Breast epithelium (tissue), 4 donors: Measurements from ENCODE around the gene MAD1L1. TPM values are rescaled to one million over a fixed set of nuclear protein-coding genes. Genes with fewer than 3 reads are reported as not detected.

Experiments
- DNase-seq, 2 donors: peaks; one replicate each; pipeline ENCODE4 v3.0.0-alpha.2; 2019; ENCODE audit warnings: low spot score in 2 of 2
- H3K27ac ChIP-seq, 2 donors: fragments of 200-600 bp; sonication (generic) in 1 of 2; one replicate each; pipeline ENCODE4 v1.5.1; 2016 to 2019; ENCODE audit warnings: mild to moderate bottlenecking in 1 of 2
- H3K27me3 ChIP-seq, 2 donors: fragments of 200-600 bp; sonication (generic) in 1 of 2; one replicate each; pipeline versions ENCODE4 v1.5.1 to v1.6.0; 2017 to 2019; ENCODE audit warnings: control low read depth in 1 of 2, mild to moderate bottlenecking in 1 of 2
- H3K36me3 ChIP-seq: fragments of 200-600 bp; one replicate; pipeline ENCODE4 v1.5.1; 2019
- H3K4me1 ChIP-seq, 2 donors: fragments of 200-600 bp; sonication (generic); one replicate each; pipeline ENCODE4 v1.5.1; 2016 to 2019; ENCODE audit warnings: control low read depth in 1 of 2
- H3K4me3 ChIP-seq, 3 donors: fragments of 200-600 bp; sonication (generic); 1 replicate in 2 of 3; 2 replicates in 1 of 3; pipeline ENCODE4 v1.5.1; 2016 to 2019; ENCODE audit warnings: mild to moderate bottlenecking in 3 of 3, moderate library complexity in 2 of 3
- H3K9me3 ChIP-seq, 2 donors: fragments of 200-600 bp; sonication (generic) in 1 of 2; one replicate each; pipeline ENCODE4 v1.5.1; 2016 to 2019; ENCODE audit warnings: control low read depth in 1 of 2
- CTCF ChIP-seq, 3 donors: fragments of 450-650 bp; IDR thresholded peaks; one replicate each; pipeline ENCODE4 v1.5.1; 2016 to 2017; ENCODE audit warnings: antibody characterized with exemption in 3 of 3, mild to moderate bottlenecking in 3 of 3, moderate library complexity in 3 of 3
- POLR2A ChIP-seq: fragments of 450-650 bp; IDR thresholded peaks from one replicate; pipeline ENCODE4 v1.6.1; 2016; ENCODE audit warnings: antibody characterized with exemption, mild to moderate bottlenecking, moderate library complexity
- POLR2AphosphoS5 ChIP-seq, 3 donors: sonication (generic); formaldehyde crosslinking; IDR thresholded peaks; one replicate each; pipeline ENCODE4 v1.6.1; 2017; ENCODE audit warnings: antibody characterized with exemption in 3 of 3
- intact Hi-C: fragments of 100-400 bp; cut with DNase I; formaldehyde crosslinking; loops from one replicate; pipeline ENCODE4 v1.15.1; 2023; ENCODE audit warnings: low total_unique reads
- total RNA-seq, 3 donors: library from RNA; depleted of rRNA; stranded (reverse); fragments of >200 nt; gene quantifications; one replicate each; pipeline ENCODE4 v1.1.0, GENCODE V29; 2016

Gene MAD1L1
- total RNA-seq, 3 donors from 2014 or later = 27.7 to 33.9 (median 28.8) TPM

- intact Hi-C loops = no loop called here
- Histone ChIP-seq H3K4me1 (peaks cover 7 to 14% of the 10 kb centered on the region in 2 donors), H3K4me3 (no peak overlapping the region), H3K36me3 (no peaks in the 10 kb centered on the region), H3K27me3 (no peaks in the 10 kb centered on the region), H3K9me3 (no peaks in the 10 kb centered on the region), H3K27ac (no peak overlapping the region)
- DNase-seq = no peak
- no peak for TF ChIP-seq CTCF (IDR thresholded peaks at IDR 0.05)
- TF ChIP-seq POLR2AphosphoS5 (IDR thresholded peaks at IDR 0.05) = no peak
- TF ChIP-seq POLR2A = no peak
Observed at GRCh38 chr7:2120841-2121830, 111.6 kb downstream of the MAD1L1 start.

GRCh38 chr7:2120251-2120660 is 112.5 kb downstream of the MAD1L1 start:
- Histone ChIP-seq H3K27me3 (no peaks in the 10 kb centered on the region), H3K9me3 (no peaks in the 10 kb centered on the region), H3K36me3 (no peaks in the 10 kb centered on the region), H3K4me3 (no peak overlapping the region), H3K4me1 (peaks cover 8 to 17% of the 10 kb centered on the region in 2 donors), H3K27ac (no peak overlapping the region)
- no peak for DNase-seq
- intact Hi-C loops = no loop called here
- no peak for TF ChIP-seq CTCF (IDR thresholded peaks at IDR 0.05)
- no peak for TF ChIP-seq POLR2A
- TF ChIP-seq POLR2AphosphoS5 (IDR thresholded peaks at IDR 0.05) = no peak

- H3K4me1 ChIP-seq = peaks cover 8 to 17% of the 10 kb centered on the region in 2 donors
- H3K27me3 ChIP-seq = no peaks in the 10 kb centered on the region
- H3K4me3 ChIP-seq = no peak overlapping the region
- H3K36me3 ChIP-seq = no peaks in the 10 kb centered on the region
- H3K27ac ChIP-seq = no peak overlapping the region
- intact Hi-C loops = no loop called here
- DNase-seq = peak in 1 of 2 donors; percentile 25
- no peak for TF ChIP-seq POLR2A
- no peak for TF ChIP-seq CTCF (IDR thresholded peaks at IDR 0.05)
- no peak for TF ChIP-seq POLR2AphosphoS5 (IDR thresholded peaks at IDR 0.05)
- no peaks in the 10 kb centered on the region for H3K9me3 ChIP-seq
Observed at GRCh38 chr7:2118630-2119190, 114.0 kb downstream of the MAD1L1 start.

GRCh38 chr7:2118056-2118455 is 114.7 kb downstream of the MAD1L1 start:
- H3K4me1 ChIP-seq = peaks cover 8 to 17% of the 10 kb centered on the region in 2 donors
- H3K27ac ChIP-seq = no peak overlapping the region
- no peaks in the 10 kb centered on the region for H3K27me3 ChIP-seq
- no peaks in the 10 kb centered on the region for H3K36me3 ChIP-seq
- no peak for DNase-seq
- no peak overlapping the region for H3K4me3 ChIP-seq
- intact Hi-C loops = no loop called here
- TF ChIP-seq POLR2A (no peak), CTCF (IDR thresholded peaks at IDR 0.05) (no peak), POLR2AphosphoS5 (IDR thresholded peaks at IDR 0.05) (no peak)
- H3K9me3 ChIP-seq = no peaks in the 10 kb centered on the region

- no peaks in the 10 kb centered on the region for H3K9me3 ChIP-seq
- no peak for DNase-seq
- no peak overlapping the region for H3K4me3 ChIP-seq
- H3K4me1 ChIP-seq = peaks cover 8 to 17% of the 10 kb centered on the region in 2 donors
- no peaks in the 10 kb centered on the region for H3K36me3 ChIP-seq
- H3K27me3 ChIP-seq = no peaks in the 10 kb centered on the region
- no peak for TF ChIP-seq POLR2A
- no peak for TF ChIP-seq CTCF (IDR thresholded peaks at IDR 0.05)
- no peak for TF ChIP-seq POLR2AphosphoS5 (IDR thresholded peaks at IDR 0.05)
- intact Hi-C loops = no loop called here
- no peak overlapping the region for H3K27ac ChIP-seq
Observed at GRCh38 chr7:2117646-2118045, 115.1 kb downstream of the MAD1L1 start.
